NCI-H524 treated with DMSO at 0.1 percent for 48 hours (cell line): ENCODE measurements around the gene ALK.
"Not testable (repeated sequence)": the region's sequence is repeated elsewhere in the genome, so short reads cannot be mapped to it uniquely, and the experiment has no call there.

Experiments
- DNase-seq: peaks from one replicate; lab custom pipeline; 2025; lab: John Stamatoyannopoulos, UW

Gene ALK

GRCh38 chr2:29275186-29275585, 646.2 kb downstream of the ALK start:
- no peak for DNase-seq

DNA sequence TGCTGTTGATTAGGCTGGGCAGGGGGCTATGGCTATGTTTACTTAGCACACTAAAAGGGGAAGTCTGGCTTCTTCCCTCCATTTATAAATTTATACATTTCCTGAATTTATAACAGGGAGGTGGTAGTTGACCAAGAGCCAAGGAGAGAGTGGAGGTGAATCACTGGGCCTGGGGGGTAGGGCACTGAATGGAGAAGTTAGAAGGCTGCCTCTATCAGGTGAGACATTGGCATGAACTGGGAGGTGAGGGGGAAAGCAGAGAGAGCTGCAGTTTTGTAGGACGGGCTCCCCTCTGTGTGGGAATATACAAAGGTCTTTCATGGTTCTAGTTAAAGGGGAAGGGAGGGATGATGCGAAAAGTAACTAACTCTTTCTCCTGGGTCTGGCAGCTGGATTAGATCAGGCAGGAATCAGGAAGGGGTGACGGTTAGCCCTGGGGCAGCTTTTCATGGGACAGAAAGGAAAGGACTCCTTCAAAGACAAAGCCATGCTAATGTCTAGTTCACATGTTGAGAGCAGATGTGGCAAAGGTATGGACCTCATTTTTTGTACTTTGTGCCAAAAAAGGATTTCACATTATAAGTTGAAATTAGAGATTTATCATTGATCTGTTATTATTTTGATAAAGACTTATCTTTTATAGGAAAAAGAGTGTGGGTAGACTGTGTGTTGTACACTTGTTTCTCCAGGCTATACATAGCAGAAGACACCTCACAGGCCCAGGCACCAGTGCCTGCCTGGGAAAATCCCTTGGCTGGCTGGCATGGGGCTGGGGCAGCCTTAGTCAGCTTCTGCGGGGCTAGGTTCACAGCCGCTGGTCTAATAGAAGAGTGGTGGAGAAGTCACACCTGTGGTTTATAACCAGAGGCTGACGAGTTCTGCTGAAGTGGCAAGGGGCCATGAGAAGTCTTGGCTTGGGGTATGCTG, 647.4 kb downstream of the ALK start:
- DNase-seq, result no peak

DNA sequence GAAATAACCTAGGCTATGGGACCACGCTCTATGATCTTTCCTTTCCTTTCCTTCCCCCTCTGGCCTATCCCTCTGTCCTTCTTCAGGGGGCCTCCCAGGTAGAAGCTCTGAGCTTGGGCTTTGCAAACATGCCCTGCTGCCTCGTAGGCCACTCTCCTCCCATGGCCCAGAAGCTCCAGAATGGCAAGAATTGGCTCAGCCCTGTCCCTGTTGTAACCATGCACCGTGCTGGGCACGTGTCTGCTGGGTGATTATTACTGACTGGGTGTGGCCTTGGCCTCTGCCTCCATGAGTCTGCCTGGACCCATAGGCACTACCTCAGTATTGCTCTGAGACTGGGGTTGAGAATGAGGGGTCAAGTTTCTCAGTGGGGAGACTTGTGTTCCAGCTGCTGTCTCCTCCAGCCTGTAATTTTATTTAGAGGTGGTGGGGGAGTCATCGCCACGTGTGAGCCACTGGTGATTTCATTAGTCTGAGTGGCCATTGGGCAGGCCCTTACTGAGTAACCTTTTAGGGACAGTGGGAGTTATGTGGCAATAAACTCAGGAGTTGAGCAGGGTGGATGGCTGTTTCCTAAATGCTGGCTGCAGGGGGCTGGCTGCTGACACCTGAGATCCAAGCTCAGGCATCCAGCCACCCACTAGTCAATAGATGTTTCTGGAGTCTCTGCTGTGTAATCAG, 648.2 kb downstream of the ALK start:
- no peak for DNase-seq

DNA sequence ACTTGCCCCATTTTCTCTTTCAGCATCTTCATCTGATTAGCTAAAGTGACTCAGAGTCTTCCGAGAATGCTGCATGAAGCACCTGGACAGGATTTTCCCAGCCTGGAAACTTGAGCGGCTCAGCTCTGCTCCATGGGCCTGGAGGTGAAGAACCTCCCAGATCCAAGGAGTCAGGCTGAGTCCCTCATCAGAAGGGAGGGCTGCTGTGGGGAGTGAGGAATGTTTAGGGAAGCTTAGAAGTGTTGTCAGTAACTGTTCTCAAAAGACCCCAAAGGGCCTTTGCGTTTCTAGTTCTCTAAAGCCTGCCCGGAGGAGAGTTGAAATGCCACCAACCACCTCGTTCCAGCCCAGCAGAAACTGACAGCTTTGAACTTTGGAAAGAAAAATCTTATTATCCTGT, 649.1 kb downstream of the ALK start:
- DNase-seq, result no peak

GRCh38 chr2:29270701-29271121, 650.7 kb downstream of the ALK start:
- no peak for DNase-seq

- DNase-seq, result no peak
Observed at GRCh38 chr2:29269765-29270109, 651.6 kb downstream of the ALK start.

DNA sequence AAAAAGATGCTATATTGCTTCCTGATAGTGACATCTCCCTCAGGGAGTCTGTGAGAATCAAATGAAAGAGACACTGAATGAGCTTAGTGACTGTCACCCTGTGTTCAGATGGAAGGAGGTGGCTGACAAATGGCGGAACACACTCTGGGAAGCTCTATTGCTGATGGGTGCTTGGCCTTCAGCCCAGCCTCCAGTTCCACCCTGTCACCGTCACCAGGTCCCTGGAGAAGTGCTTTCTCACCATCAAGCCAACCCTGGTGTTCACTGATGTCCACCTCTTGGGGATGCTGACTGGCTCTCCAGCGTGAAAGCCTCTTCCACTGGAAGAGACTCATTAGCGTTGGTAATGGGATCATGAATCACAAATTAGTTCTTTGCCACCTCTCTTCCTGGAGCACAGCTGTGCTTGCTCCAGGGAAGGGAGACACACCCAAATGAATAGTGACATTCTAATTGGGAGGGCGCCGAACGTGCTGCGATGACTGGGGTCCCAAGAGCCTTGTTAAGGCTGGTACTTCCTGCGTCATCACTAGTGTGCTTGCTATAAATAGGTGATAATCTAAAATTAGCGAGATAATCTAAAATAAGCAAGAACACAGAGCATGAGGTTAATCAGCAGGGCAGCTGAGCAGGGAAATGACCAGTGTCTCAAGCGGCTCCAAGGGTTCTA, 652.2 kb downstream of the ALK start:
- no peak for DNase-seq

DNA sequence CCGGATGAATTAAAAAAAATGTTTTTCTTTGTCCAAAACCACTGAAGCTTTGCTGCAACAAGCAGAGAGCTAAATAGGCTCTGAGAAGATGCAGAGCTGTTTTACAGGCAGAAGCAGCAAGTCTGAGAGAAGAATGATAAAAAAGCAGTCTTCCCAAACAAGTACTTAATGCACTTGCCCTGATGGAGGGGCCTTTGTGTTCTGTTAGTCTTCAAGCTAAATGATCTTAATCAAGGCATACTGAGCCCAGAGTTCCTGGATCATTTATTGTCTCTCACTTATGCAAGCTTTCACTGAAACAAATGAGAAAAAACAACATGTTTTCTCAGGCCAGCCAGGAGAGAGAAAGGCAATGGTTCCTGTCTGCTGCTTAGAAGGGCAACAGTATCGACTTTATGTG, 653.7 kb downstream of the ALK start:
- no peak for DNase-seq

GRCh38 chr2:29263886-29264285, 657.5 kb downstream of the ALK start:
- DNase-seq, result no peak

- no peak for DNase-seq
Observed at GRCh38 chr2:29262681-29263260, 658.6 kb downstream of the ALK start.

DNA sequence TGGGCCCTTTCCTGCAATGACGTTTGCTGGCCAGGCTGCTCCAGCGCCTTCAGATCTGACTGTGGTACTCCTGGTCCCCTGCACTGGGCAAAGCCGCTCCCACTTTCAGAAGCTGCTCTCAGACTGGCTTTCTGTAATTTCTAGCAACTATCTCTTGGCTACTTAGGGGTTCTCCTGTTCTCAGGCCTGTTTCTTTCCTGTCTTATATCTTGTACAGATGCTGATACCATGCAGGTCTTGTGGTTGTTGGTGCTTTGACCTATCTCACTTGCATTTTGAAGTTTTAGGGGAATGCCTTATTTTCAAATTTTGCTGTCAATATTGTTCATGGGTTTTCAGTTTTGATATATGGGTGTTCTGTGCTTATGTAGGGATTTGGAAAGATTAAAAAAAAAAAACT, 660.4 kb downstream of the ALK start:
- DNase-seq, result no peak

- DNase-seq, result no peak
Observed at GRCh38 chr2:29260142-29260772, 661.1 kb downstream of the ALK start.

GRCh38 chr2:29259221-29259620, 662.2 kb downstream of the ALK start:
- no peak for DNase-seq

DNA sequence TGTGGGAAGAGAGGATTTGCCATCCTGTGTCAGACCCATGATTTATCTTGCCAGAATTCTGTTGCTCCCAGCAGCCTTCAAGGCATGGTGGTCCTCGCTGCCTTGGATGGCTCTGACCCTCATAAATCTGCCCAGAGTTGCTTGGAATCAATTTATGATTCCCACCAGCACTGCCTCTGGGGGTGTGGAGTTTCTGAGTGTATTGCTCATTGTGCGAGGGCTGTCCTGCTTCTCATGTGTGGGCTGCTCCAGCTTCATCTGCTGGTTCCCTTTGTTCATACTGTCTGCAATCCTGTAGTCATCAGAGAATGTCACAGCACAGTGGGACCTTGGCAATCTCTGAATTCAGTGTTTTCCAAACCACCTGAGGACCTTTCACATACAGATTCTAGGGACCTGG, 666.4 kb downstream of the ALK start:
- DNase-seq, result no peak

DNA sequence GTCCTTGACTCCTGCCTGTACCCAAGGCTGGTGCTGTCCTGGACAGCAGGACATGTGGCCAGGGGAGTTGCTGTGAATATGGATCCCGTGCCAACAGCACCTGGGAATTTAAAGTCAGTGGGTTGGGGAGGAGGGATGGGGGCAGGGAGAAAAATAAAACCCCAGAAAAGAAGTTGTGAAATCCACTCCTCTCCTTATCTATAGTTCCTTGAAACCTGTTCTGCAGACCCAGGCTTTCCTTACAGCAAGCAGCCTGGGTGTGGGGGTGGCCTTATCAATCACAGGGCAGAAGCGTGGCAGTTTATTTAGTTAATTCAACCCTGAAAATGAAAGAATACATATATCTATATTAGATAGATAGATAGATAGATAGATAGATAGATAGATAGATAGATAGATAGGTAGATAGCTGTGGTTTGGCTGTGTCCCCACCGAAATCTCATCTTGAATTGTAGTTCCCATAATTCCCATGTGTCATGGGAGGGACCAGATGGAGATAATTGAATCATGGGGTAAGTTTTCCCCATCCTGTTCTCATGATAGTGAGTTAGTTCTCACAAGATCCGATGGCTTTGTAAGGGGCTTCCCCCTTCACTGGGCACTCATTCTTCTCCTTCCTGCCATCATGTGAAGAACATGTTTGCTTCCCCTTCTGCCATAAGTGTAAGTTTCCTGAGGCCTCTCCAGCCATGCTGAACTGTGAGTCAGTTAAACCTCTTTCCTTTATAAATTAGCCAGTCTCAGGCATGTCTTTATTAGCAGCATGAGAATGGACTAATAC, 667.7 kb downstream of the ALK start:
- DNase-seq, result not testable (repeated sequence)

GRCh38 chr2:29253026-29253425, 668.4 kb downstream of the ALK start:
- no peak for DNase-seq

DNA sequence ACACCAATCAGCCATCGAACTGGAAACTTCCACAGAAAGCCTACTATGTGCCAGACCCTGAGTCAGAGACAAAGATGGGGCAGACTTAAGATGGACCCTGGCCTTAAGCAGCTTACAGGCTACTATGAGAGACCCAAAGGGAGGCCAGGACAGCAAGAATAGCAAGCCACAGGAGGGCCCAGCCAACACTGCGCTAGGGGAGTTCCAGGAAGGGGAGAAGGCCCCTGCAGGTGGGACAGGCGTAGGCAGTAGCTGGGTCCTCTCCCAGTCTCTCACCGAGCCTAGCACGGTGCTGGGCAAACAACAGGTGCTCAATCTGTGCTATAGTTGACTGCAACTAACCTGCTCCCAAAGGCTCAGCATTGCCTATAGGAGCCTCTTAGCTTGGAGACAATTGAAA, 670.0 kb downstream of the ALK start:
- no peak for DNase-seq

- DNase-seq, result no peak
Observed at GRCh38 chr2:29250977-29251376, 670.4 kb downstream of the ALK start.

DNA sequence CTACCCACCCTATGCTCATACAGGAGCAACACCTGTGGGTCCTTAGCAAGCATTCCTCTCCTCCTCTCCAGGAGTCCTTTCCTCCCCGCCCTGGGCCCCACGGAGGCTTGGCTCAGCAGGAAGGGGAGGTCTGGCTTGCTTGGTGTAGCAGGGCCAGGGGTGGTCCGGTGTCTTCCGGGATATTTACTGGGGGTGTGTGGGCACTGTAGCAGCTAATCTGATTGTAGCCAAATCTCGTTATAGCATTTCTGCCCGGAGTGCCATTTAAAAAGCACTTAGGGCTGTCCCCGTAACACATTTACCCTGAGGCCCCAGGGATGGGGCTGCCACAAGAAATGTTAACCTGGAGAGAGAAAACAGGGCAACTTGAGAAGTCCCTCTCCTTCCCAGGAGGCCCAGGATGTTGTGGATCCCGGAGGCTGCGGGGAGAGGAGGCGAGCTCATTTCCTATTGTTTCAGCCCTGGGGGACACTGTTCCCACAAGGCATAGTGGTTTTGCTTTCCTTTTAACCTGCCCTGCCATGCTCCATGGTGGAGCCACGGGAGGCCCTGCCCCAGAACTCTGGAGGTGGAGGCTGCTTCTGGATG, 671.6 kb downstream of the ALK start:
- DNase-seq, result no peak

DNA sequence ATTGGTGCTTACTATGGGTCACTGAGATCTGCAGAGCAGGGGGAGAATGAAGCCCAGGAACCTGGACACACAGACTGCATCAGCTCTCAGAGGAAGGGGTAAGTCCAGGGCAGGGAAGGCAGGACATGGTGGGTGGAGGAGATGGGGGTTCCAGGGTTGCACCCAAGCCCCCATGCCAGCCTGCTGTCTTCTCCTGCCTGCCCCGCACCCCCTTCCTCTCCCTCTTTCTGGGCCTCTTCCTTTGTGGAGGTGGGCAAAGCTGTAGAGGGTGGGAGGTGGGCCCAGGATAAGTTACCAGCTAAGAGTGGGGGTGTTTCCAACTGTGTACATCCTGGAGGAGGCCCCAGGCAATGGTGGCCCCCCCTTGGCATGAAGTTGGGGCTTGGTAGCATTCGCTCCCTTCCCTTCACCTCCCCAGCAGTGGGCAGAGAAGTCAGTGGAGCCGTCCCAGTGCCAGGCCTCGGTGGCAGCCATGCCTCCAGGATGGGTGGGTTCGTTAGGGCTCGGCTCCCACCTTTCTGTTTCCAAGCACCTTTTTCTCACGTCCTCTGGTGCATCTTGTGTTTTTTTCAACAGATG, 674.0 kb downstream of the ALK start:
- DNase-seq, result no peak
